Activated T-cell treated with anti-CD3 and anti-CD28 coated beads for 24 hours (primary cell): ENCODE results near the gene BCAS4.
"Not testable (repeated sequence)": the region's sequence is repeated elsewhere in the genome, so short reads cannot be mapped to it uniquely, and the experiment has no call there.

Source experiments
- DNase-seq: peaks from one replicate; pipeline ENCODE4 v3.0.0-alpha.2; 2020; ENCODE audit warnings: low read depth

BCAS4 gene

DNA sequence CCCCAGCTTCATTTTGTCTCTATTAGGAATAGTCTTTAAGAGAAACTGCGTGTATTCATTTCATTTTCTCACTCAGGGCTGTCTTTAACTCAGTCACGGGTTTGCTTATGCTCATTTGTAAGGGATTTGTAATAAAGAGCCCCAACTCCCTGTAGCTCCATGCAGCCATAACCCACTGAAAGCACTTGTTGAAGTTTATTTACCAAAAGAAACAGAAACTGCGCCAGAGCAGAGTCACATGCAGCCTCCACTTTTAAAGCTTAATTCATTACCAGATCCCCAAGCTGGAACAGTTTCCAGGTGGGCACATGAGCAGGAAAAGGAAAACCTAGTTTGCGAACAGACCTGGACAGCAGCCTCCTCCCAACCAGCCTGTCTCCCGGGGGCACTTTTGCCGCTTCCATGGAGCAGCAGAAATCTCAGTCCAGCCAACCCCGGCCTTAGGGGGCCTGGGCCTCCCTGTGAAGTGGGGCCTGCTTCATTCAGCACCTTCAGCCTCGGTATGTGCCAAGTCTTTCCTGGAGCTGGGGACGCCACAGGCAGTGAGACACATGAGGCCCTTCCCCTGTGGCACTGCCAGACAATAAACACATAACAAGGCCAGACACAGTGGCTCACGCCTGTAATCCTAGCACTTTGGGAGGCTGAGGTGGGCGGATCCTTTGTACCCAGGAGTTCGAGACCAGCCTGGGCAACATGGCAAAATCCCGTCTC is 4.5 kb downstream of the BCAS4 start:
- DNase-seq: no peak

- DNase-seq: no peak
These were observed 5.2 kb downstream of the BCAS4 start for GRCh38 chr20:50799890-50800550.

DNA sequence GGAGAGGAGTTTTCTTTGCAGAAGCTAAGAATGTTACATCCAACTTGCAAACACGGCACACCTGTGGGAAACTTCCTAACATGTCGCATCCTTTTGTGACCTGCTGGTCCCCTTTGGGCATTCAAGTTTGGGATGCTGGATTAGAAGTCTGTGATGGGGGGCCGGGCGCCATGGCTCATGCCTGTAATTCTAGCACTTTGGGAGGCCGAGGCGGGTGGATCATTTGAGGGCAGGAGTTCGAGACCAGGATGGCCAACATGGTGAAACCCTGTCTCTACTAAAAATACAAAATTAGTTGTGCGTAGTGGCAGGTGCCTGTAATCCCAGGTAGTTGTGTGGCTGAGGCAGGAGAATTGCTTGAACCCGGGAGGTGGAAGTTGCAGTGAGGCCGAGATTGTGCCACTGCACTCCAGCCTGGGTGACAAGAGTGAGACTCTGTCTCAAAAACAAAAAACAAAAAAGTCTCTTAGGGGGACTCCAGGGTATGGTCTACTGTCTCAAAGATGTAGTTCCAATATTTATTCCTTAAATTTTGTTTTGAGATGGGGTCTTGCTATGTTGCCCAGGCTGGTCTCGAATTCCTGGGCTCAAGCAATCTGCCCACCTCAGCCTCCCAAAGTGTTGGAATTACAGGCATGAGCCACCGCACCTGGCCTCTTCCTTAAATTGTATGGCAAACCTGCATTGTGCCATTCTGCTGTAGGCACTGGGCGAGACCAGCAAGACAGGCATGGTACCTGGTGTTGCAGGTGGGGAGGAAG is 6.3 kb downstream of the BCAS4 start:
- DNase-seq: not testable (repeated sequence)

- DNase-seq: no peak
These were observed 6.9 kb downstream of the BCAS4 start for GRCh38 chr20:50801747-50802125.

DNA sequence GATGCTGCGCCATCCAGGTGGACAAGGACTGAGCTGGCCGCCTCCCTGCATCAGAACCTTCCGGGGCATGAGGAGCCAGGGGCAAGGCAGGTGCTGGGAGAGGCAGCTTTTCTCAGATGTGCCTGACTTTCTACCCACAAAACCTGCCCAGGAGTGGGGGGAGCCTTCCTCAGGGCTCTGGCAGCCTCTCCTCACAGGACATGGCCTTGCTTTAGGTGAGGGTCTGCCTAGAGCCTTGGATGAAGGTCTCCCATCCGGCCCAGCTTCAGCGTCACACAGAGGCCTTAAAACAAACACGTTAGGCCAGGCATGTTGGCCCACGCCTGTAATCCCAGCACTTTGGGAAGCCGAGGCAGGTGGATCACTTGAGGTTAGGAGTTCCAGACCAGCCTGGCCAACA is 7.4 kb downstream of the BCAS4 start:
- DNase-seq: no peak

DNA sequence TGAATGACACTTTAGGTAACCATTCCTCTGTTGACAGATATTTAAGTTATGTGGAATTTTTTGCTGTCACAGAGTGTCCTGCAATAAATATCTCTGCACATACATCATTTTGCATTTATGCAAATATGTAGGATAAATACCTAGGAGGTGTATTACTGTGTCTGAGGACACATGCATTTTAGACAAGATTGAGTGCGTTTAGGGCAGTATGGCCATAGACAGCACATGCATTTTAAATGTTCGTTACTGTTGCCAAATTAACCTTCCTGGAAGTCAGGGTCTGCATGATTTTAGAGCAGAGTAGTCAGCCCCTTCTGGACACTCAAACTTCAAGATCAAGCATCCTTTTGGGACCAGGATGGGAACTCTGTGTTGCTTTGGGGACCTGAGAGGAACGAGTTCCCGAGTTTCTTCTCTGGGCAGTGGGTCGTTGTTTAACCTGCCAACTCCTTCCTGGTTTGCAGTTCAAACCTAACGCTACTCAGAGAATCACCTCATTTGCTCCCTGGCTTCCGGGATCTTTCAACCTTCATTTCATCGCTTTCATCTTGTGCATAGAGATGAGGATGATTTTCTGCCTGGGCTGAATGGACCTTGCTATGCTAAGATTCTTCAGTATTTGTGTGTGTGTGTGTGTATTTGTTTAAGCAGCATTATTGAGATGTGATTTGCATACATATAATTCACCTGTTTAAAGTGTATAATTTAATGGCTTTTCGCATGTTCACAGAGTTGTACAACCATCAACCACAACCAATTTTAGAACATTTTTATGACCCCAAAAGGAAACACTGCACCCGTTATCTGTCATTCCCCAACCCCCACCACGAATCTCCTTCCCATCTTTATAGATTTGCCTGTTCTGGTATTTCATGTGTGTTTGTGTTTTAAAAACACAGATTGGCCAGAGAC is 9.8 kb downstream of the BCAS4 start:
- peak; percentile 7 for DNase-seq

DNA sequence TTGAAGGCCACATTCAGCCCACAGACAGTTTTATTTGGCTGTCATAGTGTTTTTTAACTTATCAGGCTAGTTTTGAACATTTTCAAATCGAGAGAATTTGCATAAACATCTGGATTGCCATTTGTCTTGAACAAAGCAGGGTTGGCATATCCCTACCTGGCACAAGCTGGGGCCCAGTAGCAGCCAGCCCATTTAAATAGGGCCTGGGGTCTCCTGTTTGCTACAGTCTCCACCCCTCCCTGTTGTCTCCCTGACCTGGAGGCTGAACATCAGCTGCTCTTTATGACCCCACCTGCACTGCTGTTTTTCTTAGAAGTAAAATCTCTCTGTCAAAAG is 10.5 kb downstream of the BCAS4 start:
- no peak for DNase-seq

DNA sequence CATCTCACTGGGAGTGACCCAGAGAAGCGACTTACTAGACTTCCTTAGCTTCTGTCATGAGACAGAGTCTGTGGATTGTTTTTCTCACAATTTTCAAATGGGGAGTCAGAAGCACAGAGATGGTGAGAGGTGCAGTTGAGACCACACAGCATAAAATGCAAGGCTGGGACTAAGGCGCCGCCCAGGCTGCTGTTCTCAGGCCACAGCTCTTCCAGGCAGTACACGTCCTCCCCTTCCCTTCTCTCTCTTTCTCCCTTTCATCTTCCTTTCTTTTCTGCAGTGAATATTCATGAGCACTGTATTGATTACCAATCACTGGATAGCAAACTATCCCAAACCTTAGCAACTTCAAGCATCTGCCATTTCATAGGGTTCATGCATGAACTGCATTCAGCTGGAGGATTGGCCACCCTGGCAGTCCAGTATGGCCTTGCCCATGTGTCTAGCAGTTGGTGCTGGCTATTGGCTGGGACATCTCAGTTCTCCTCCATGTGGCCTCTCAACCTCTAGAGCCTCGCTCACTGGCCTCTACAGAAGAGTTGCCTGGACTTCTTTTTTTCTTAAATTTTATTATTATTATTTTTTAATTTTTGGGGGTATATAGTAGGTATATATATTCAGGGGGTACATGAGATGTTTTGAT is 11.4 kb downstream of the BCAS4 start:
- no peak for DNase-seq

DNA sequence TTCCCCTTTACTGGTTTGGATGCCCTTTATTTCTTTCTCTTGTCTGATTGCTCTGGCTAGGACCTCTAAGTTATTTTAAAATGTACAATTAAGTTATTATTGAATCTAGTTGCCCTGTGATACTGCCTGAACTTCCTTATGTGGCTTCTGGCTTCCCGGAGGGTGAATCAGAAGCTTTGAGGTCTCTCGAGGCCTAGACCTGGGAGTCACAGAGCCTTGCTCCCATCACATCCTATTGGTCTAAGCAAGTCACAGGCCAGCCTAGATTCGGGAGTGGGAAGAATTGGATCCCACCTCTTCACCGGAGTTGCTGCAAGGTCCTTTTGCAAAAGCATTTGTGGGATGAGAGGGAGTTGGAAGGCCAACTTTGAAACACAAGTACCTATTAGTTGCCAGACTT is 15.2 kb downstream of the BCAS4 start:
- DNase-seq: no peak

GRCh38 chr20:50810842-50811241 is 16.0 kb downstream of the BCAS4 start:
- DNase-seq: no peak

DNA sequence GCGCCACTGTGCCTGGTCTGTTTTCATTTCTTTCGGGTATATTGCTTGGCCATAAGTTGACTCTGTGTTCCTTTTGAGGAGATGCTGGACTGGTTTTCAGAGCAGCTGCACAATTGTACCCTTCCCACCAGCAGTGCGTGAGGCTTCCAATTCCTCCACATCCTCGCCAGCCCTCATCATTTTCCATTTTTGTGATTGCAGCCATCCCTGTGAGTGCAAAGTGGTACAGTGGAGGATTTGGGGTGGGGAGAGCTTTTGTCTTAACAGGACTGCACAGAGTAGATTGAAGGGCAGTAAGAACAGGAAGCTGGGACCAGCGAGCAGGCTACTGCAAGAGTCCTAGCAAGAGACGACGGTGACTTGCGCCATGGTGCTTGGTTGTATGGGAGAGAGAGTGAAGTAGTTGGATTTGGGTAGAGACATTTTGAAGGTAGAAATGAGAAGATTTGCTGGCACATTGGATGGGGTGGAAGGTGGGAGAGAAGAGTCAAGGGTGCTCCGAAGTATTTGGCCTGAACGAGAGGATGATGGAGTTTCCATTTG is 18.3 kb downstream of the BCAS4 start:
- DNase-seq: no peak

GRCh38 chr20:50813801-50814200 is 18.9 kb downstream of the BCAS4 start:
- DNase-seq: no peak

GRCh38 chr20:50814438-50815161 is 19.7 kb downstream of the BCAS4 start:
- DNase-seq: no peak

DNA sequence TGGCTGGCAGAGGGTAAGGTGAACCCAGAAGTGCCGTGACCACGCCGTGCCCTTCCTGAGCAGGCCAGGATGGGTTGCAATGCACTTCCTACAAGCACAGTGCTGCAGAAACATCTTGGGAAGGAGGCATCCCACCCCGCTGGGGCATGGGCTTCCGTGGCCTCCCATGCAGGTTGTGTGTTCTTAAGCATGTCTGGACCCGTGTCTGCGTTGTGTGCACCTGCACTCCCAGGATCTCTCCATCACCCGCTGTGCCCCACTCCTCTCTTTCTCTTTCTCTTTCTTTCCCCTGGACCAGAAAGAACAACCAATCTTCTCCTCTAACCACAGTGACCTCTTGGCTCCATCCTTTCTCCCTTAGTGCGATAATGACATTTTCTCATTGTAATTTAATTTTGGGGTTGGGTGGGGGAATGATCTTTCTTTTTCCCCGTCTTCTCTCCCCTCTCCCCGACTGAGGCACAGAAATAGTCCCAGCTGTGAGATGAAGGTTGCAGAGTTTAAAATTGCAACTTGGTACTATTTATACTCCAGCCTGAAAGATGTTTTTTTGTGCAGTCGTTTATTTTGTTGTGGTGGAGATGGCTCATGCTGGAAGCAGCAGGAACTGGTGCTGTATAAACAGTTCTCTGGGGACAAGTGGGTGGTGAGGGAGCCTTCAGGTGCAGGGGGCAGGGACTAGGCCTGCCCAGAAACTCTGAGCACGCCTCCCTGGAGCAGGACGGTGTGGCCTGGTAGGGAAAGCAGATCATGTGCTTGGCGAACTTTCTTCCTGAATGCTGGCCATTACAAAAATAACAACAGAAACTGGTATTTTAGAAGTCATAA is 20.5 kb downstream of the BCAS4 start:
- DNase-seq: no peak

GRCh38 chr20:50817776-50818172 is 22.9 kb downstream of the BCAS4 start:
- DNase-seq: no peak

GRCh38 chr20:50819349-50819748 is 24.5 kb downstream of the BCAS4 start:
- no peak for DNase-seq

DNA sequence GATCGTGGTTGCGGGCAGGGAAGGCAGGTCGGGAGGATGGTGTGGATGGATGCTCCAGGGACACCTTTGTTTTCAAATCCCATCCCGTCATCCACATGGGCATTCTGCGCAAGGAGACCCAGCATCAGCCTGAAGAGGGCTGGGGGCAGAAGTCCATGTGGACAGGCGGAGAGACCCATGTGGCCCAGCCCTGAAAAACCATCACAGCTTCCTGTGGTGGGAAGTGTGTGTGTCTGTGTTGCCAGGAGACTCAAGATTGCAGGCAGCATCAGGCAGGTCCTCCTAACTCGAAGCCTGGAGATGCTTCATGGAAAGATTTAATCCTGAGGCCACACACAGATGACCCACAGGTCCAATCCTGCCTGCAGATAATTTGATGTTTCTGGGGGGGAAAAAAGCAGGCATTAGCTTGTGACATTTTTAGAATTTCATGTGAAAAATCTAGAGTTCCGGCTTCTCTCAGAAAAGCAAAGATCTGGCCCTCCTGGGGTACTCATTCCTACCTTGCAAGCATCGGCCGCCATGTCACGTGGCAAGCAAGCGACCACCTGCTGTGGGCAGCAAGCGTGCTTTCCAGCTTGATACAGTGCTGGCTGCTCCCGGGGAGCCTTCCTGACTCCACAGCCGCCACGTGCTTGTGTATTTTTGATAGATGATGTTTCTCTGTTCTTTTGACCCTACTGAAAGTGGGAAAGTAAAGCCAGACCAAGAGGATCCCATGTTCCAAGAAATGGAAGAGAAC is 25.8 kb downstream of the BCAS4 start:
- no peak for DNase-seq

- no peak for DNase-seq
These were observed 26.5 kb downstream of the BCAS4 start for GRCh38 chr20:50821257-50821921.

DNA sequence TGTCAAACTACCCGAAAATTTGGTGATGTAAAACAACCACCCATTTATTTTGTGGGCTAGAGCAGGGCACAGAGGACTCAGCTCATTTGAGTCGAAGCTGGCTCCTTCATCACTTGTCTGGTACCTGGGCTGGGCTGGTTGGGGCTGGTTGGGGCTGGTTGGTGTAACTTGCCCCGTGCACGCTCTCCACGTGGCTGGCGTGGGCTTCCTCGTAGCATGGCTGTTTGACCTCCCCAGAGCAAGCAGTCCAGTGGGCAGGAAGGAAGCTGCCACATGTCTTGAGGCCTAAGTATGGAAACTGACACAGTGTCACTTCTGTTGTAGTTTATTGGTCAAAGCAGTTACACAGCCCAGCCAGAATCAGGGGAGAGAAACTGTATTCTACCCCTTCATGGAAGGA is 27.1 kb downstream of the BCAS4 start:
- no peak for DNase-seq
